Brain microvascular endothelial cell (primary cell): ENCODE data around the gene VENTX.

Experiments used
- DNase-seq: peaks from one replicate; pipeline ENCODE4 v3.0.0-alpha.2; 2020
- H3K27ac ChIP-seq: fragments of 250-450 bp; sonication (Bioruptor Pico); 2 replicates; pipeline ENCODE4 v1.5.1; 2020; ENCODE audit warnings: mild to moderate bottlenecking, moderate library complexity
- H3K27me3 ChIP-seq: fragments of 250-450 bp; sonication (Bioruptor Pico); replicated peaks from 2 replicates; pipeline ENCODE4 v1.5.1; 2020; ENCODE audit warnings: mild to moderate bottlenecking
- H3K36me3 ChIP-seq: fragments of 250-450 bp; sonication (Bioruptor Pico); replicated peaks from 2 replicates; pipeline ENCODE4 v1.5.1; 2020; ENCODE audit warnings: mild to moderate bottlenecking
- H3K4me3 ChIP-seq: 2 replicates; pipeline ENCODE4 v1.5.1; 2011; ENCODE audit warnings: low read depth, mild to moderate bottlenecking, control low read depth, low read length, moderate library complexity
- in situ Hi-C: cut with HindIII; loops from 2 replicates; pipeline ENCODE4 v1.10.0; 2017; ENCODE audit warnings: low sequenced_read_pairs, low pct_ligation_motif_present
- TF ChIP-seq, protein P1 (sequence below): IDR thresholded peaks from 2 replicates; pipeline ENCODE4 v1.5.1; 2011; ENCODE audit warnings: low read depth, mild to moderate bottlenecking, moderate library complexity, low read length, control low read depth, inconsistent platforms; ENCODE audit errors: missing control alignments

The VENTX gene

DNA sequence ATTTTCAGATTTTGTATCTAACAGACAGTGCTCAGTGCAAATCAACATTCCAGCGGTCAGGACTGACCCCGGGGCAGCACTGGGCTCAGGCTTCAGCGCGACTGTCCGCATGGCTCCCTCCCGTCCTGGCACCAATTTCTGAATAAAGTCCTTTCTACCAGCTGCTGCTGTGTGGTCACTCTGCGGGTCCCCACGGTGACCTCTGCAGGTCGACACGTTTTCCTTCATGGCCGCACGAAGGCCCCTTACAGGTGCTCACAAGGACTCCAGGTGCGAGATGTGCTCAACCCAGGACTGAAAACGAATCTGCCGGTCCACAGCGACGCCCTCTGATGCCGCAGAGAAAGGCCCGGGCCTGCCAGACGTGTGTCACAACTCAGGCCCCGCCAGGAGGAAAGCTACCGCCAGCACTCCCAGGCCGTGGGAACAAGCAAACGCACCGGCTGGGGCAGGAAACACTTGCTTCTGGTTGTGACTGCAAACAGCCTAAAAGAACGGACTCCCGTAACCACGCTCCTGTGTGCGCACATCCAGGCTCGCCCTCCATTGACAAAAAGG is 11.3 kb upstream of the VENTX start:
- Histone ChIP-seq H3K27ac (no peak overlapping the region), H3K4me3 (no peak overlapping the region), H3K27me3 (peaks cover 23% of the 10 kb centered on the region), H3K36me3 (no peaks in the 10 kb centered on the region)
- in situ Hi-C loops: no loop called here
- DNase-seq: no peak
- TF ChIP-seq, protein P1, sequence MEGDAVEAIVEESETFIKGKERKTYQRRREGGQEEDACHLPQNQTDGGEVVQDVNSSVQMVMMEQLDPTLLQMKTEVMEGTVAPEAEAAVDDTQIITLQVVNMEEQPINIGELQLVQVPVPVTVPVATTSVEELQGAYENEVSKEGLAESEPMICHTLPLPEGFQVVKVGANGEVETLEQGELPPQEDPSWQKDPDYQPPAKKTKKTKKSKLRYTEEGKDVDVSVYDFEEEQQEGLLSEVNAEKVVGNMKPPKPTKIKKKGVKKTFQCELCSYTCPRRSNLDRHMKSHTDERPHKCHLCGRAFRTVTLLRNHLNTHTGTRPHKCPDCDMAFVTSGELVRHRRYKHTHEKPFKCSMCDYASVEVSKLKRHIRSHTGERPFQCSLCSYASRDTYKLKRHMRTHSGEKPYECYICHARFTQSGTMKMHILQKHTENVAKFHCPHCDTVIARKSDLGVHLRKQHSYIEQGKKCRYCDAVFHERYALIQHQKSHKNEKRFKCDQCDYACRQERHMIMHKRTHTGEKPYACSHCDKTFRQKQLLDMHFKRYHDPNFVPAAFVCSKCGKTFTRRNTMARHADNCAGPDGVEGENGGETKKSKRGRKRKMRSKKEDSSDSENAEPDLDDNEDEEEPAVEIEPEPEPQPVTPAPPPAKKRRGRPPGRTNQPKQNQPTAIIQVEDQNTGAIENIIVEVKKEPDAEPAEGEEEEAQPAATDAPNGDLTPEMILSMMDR: no peak

DNA sequence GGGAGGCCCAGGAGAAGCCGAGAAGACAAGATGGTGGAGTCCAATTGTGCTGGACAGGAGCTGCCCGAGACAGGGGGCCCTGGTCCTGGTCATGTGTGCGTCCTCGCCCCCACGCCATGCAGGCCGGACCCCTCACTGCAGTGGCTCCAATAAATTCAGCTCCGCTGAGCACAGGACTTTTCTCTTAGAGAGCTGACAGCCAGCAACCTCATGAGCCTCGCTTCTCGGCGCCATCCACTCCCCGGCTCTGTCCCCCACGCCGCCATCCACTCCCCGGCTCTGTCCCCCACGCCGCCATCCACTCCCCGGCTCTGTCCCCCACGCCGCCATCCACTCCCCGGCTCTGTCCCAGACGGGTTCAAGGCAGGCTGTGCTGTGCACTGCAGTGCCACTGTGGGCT is 10.4 kb upstream of the VENTX start:
- in situ Hi-C loops: no loop called here
- TF ChIP-seq, protein P1: no peak
- Histone ChIP-seq H3K4me3 (no peak overlapping the region), H3K27me3 (peaks cover 32% of the 10 kb centered on the region), H3K36me3 (no peaks in the 10 kb centered on the region), H3K27ac (no peak overlapping the region)
- DNase-seq: no peak

DNA sequence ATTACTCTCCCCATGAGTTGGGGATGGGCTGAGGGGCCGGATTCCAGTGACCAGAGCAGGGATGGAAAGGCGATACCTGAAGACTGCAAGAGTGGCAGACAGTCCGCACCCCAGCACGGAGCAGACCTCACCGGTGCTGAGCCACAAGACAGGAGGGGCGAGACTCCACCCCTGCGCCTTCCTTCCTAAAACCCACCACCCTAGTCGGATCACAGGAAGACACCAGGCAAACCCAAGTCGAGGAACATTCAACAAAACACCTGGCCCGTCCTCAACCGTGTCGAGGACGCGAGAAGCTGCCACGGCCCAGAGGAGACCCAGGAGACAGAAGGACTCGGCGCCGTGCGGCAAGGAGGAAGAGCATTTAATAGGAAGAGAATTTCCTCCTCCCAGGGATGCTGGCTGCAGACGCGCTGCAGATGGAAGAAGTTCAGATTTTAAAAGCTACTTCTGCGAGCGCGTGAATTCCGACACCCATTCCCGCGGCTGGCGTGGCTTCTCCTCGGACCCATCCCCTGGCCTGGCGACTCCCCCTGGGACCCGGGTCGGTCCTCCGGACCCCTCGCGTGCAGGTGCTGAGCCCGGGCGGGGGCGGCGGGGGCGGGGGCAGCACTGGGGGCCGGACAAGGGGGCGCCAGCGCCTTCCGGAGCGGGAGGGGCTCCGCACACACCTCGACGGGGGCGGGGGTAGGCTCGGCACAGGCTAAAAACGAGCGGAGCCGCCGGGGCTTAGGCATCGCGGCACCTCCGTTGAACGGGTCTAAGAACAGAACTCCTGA is 8.2 kb upstream of the VENTX start:
- peaks cover 47% of the 10 kb centered on the region for H3K27me3 ChIP-seq
- TF ChIP-seq, protein P1: no peak
- no peaks in the 10 kb centered on the region for H3K36me3 ChIP-seq
- no peak for DNase-seq
- H3K4me3 ChIP-seq: no peak overlapping the region
- H3K27ac ChIP-seq: no peak overlapping the region
- in situ Hi-C loops: no loop called here

DNA sequence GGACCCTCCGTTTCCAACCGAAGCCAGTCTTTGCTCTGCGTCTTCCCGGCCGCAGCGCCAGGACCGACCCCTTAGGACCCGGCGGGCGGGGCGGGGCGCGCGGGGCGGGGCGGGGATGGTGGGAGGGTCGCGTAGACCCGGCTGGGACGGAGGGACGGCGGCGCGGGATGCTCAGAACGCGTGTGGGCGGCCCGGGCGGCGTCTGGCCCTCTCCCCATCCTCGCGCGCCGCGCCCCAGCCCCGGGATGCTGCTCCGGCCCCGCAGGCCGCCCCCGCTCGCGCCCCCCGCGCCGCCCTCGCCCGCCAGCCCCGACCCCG is 7.7 kb upstream of the VENTX start, which contains the start of gene UTF1:
Gene UTF1 (plus strand): TSS at position 174 of the 318 bp plus-strand sequence. CDS start 72 bp downstream, at position 246.
- Histone ChIP-seq H3K27me3 (peaks cover 47% of the 10 kb centered on the region), H3K36me3 (no peaks in the 10 kb centered on the region), H3K4me3 (no peak within 1 kb of the TSS), H3K27ac (no peak within 1 kb of the TSS)
- DNase-seq: no peak
- in situ Hi-C loops: no loop called here
- TF ChIP-seq, protein P1: no peak

DNA sequence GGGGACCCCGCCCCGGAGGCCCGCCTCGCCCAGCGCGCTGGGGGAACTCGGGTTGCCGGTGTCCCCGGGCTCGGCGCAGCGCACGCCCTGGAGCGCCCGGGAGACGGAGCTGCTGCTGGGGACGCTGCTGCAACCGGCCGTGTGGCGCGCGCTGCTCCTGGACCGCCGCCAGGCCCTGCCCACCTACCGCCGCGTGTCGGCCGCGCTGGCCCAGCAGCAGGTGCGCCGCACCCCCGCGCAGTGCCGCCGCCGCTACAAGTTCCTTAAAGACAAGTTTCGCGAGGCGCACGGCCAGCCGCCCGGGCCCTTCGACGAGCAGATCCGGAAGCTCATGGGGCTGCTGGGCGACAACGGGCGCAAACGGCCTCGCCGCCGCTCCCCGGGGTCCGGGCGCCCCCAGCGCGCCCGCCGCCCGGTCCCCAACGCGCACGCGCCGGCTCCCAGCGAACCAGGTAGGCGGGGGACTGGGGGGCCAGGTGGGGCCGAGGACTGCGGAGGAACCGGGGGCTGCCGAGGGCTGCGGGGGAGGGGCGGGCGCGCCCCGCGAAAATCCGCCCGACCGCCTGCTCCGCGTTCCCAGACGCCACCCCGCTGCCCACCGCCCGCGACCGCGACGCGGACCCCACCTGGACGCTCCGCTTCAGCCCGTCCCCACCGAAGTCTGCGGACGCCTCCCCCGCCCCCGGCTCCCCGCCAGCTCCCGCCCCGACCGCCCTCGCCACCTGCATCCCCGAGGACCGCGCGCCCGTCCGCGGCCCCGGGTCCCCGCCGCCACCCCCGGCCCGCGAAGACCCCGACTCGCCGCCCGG is 7.1 kb upstream of the VENTX start:
- DNase-seq: no peak
- Histone ChIP-seq H3K36me3 (no peaks in the 10 kb centered on the region), H3K27me3 (peaks cover 53% of the 10 kb centered on the region), H3K4me3 (no peak overlapping the region), H3K27ac (no peak overlapping the region)
- TF ChIP-seq, protein P1: no peak
- in situ Hi-C loops: no loop called here
